SIG-M5 treated with dmso at 0.1 percent for 504 hours (cell line): ENCODE results near the gene APP.
A peak's percentile ranks its signal among the peaks of the same experiment; 100 is the strongest.
"Not testable (repeated sequence)": the region's sequence is repeated elsewhere in the genome, so short reads cannot be mapped to it uniquely, and the experiment has no call there.

Source experiments
- DNase-seq: peaks from one replicate; lab custom pipeline; 2025; ENCODE audit not compliant: unreplicated experiment; lab: John Stamatoyannopoulos, UW

Gene APP

DNA sequence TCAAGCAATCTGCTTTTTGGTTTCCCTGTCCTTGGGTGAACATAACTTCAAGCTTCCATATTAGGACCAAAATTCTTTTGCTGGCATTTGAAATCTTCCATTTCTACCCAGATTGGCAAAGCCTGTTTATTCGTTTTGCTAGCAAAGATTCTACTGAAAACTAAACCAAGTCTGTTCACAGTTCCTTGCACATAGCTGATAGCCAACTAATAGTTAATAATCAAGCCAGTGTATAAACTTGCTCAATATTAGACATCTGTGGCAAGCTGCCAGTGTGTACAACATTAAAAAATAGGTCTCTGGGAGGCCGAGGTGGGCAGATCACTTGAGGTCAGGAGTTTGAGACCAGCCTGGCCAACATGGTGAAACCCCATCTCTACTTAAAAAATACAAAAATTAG, 6.3 kb downstream of the APP start:
- DNase-seq, result no peak

DNA sequence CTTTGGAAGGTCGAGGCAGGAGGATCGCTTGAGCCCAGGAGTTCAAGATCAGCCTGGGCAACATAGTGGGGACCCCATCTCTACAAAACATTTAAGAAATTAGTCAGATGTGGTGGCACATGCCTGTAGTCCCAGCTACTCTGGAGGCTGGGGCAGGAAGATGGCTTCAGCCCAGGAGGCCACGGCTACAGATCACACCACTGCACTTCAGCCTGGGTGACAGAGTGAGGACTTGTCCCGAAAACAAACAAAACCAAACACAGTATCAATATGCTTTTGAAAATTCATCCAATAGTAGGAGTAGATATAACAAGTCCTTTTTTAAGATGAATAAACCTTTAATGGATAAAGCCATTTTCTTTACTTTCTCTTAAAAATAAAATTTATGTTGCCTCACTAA, 8.5 kb downstream of the APP start:
- DNase-seq, result no peak

DNA sequence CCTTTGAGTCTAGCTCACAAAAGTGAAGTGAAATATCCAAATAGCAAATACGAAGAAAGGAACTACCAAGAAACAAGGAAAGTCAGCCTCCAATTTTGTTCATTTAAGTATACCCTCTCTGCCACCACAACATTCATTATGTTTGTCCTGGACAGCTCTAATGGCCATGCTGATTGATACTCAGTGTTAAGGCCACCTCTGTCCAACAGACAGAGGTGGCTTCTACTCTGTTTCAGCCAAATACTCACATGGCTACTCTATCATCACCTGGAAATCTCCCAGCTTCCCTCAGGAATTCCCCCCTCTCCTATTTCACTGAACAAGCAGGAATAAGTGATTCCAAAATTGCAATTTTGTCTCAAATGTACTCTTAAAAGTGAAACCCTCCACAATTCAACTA, 10.7 kb downstream of the APP start:
- DNase-seq, result no peak

DNA sequence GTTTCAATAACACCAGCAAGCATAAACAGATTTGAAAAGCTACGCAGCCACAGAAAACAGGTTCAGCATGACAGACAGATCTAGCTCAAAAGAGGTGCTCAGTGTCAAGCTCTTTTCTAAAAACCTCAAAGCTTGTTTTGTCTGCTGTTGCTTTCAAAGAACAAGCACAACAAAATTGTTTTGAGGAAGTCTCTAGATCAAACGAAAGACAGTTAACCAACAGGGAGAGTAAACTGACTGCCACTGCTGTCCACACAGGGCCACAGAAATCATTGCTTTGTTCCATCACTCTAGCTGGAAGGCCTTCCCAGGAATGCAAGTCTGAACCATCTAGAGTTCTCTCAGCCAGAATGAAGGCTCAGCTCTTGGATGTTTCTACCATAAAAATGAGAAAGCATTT, 12.8 kb downstream of the APP start:
- DNase-seq, result no peak

DNA sequence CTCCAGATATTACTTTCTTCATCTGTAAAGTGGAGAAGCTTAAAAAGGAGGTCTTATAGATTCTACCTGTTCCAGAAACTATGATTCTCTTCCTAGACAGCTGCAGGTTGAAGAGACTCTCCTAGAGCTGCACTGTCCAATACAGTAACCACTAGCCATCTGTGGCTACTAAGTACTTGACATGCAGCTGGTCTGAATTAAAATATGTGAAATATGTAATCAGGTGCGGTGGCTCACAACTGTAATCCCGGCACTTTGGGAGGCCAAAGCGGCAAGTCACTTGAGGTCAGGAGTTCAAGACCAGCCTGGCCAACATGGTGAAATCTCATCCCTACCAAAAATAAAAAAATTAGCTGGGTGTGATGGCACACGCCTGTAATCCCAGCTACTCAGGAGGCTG, 15.8 kb downstream of the APP start:
- no peak for DNase-seq

DNA sequence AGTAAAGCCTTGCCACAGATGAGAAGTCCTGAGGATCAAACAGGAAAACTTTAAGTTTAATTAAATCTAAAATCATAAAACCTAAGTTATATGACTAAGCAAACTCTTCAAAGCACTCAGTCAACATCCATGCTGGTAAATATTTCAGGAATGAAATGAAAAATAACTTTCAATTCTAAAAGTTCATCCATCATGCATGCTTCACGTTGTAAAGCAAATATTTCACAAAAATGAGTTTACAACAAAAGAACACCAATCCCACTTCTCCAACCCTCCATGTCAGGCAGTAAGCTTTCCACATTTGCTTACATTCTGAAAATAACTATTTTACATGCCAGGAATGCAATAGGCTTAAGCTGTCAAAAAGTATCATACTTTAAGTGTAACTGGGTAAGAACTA, 16.8 kb downstream of the APP start:
- no peak for DNase-seq

DNA sequence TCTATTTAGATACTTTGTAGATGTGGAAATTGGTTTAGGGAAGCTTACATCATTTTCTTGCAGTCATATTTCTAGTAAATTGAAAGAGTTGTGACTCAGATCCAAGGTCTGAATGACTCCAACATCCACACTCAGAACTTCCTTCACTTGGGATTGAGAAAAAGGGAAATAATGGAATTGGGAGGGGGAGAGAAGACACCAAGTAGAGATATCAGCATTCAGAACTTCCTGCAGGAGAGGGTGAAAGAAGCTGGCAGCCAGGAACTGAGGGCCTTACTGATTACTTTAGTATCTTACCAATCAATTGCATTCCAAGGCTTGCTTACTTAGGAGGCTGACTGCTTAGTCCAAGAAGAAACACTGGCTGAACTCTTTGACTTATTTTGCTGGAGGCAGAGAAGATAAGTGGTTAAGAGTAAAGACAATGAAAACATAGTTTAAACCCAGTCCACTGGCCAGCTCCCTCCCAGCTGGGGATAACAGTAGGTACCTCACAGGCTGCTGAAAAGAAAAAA, 21.7 kb downstream of the APP start:
- no peak for DNase-seq

DNA sequence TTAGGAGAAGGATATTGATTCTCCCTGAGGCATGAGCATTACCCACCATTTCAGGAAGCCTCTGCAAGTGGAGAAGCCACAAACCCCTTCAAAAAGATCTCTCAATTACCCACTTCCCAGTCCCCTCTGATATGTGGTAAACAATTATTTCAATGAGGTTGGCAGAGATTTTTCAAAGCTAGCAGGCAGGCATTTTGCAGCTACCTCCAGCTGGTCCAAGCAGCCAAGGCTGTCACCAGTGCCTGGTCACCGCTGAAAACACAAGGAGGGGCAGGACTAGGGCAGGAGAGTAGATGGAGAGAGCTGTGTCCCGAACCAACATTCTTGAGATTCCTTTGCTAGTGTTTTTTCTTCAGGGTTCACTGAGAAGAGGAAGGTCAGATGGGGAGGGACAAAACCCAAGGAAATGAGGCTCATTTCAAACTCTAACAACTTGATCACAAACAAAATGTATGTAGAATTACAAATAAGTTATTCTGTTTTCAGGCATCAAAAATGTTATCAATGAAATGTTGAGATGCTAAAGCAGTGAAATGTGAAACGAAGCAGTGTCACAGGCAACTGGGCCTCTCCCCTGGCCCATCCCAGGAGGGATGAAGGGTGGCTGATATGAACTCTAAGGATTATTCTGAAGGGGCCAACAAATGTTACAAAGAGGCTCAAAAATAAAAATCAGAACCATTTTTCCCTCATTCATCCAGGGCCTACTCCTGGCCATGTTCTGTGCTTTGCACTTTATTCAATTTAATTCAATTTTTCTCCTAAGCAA, 22.3 kb downstream of the APP start:
- no peak for DNase-seq

DNA sequence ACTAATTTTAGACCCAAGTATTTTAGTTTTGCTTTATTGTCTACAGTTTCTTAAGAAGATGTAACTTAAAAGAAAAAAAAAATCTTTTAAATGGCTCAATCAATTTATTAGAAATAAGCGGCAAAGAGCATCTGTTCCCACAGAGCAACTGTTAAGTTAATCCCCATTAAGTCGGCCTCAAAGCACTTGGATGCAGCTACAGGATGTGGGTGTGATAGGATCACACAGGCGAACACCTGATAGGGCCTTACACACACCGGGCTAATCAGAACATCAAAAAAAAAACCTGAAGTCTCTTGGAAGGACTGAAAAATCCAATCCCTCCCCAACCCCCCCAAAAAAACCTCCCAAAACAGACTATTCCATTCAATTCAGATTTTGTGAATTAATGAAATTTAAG, 23.0 kb downstream of the APP start:
- DNase-seq, result no peak

DNA sequence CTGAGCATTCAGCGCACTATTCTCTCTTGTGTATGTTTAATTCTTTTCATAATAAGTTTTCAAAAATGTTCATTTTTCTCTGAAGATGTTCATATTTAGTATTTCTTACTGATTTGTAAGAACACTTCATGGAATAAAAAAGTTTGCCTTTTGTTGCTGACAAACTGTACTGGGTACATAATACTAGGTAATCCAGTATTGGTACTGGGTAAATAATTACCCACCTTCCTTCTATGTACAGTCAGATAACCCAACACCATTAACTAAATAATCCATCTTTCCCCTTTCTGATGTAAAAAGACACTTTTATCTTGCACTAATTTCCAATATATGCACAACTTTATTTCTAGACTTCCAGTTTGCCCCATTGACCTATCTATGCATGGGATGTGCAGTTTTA, 23.9 kb downstream of the APP start:
- DNase-seq, result no peak

DNA sequence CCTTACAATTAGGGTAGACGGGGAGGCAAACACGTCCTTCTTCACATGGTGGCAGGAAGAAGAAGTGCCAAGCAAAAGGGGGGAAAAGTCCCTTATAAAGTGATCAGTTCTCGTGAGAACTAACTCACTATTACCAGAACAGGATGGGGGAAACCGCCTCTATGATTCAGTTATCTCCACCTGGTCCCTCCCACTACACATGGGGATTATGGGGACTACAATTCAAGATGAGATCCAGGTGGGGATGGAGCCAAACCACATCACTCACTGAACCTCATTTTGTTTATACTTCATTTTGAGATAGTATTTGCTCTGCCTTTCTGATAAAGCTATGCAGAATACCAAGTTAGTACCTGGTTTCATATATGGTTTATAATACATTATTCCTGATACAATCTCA, 26.5 kb downstream of the APP start:
- no peak for DNase-seq

DNA sequence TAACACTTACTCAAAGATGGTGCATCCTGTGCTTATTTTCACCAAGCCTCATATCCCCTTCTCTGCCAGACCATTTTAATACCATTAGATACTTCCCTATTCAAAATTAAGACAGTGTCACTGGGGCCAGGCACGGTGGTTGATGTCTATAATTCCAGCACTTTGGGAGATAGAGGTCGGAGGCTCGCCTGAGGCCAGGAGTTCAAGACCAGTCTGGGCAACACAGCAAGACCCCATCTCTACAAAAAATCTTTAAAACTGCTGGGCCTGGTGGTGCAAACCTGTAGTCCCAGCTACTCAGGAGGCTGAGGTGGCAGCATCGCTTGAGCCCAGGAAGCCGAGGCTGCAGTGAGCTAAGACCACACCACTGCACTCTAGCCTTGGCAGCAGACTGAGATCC, 28.2 kb downstream of the APP start:
- DNase-seq, result no peak

DNA sequence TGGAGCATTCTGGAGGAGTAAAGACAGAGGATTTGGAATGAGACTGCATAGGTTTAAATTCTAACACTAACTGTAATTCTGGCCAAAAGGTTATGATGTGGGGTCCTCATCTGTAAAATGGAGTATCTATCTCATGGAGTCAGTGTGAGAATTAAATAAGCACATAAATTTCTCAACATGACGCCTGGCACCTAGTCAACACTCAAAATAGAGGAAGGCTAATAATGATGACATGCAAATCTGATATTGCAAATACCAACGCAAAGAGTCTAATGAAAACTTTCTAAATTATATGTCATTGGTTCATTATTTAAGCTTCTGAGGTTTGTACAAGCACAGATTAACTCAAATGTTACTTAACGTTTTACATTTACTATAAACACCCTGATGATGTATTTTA, 29.6 kb downstream of the APP start:
- no peak for DNase-seq

DNA sequence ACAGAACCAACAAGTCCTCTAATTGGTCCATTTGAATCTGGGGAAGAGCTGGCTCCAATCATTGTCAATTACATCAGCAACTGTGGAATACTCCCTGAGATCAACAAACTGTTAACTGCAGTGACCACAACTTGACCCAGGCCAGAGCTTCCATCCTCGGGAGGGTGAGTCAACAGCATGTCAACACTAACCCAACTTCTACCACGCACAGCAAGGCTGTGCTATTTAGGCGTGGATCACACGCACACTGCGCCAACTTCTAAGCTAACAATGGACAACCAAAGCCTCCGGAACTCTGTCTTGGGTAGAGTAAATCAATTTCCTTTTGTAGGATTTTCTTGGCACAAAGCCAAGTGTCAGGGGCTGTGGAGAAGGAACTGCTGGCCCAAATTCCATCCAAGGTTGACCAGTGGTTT, 30.4 kb downstream of the APP start:
- DNase-seq, result peak; percentile 47

DNA sequence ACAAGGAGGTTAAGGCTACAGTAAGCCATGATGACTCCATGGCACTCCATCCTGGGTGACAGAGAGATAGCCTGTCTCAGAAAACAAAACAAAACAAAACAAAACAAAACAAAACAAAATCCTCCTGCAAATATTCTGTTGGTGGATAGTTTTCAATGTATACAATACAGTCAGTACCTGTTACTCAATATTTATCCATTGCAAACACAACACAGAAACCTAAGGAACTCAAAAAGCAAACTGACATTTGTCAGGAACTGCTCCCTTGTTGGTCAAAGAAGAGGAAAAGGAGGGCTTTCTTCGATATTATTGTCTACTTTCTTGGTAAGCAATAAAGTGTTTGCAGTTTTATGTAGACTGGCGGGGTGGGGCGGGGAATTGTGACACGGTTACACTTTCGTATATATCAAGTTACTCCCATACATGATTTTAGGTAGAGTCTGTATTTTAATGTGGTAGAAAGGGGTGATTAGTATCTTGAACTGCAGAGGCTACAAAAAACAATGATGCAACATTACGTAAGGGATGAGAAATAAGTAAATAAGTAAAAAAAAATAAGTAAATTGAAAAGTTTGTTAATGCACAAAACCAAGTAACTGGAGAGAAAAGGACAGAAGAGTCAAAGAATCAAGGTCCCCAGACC, 31.8 kb downstream of the APP start:
- DNase-seq, result no peak

DNA sequence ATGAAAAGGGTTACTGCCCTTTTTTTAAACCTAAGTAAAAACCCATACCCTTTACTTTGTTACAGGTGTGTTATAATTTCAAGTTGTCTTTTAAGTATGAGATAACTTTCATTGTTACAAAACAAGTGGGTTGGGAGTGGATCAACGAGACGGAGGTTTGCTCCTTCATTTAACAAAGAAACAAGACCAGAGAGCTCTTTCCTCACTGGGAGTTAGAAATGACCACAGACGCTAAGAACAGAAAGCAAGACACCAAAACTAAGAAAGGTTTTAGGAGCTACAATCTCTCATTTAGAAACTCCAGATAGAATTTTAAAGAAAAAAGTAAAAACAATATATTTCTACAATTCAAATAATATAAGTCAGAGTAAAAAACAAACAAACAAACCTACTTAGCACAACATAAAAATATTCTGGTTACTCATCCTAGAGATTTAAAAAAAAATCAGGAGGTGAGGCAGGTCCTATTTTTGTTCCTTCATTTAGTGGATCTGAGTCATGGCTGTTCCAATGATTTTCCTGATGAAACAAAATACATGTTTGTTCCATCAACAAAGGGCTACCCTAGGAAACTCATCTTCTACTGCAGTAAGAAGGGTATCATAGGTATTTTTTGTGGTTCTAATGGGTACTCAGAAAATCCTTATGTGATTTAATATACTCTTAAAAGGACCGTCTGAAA, 33.0 kb downstream of the APP start:
- no peak for DNase-seq

DNA sequence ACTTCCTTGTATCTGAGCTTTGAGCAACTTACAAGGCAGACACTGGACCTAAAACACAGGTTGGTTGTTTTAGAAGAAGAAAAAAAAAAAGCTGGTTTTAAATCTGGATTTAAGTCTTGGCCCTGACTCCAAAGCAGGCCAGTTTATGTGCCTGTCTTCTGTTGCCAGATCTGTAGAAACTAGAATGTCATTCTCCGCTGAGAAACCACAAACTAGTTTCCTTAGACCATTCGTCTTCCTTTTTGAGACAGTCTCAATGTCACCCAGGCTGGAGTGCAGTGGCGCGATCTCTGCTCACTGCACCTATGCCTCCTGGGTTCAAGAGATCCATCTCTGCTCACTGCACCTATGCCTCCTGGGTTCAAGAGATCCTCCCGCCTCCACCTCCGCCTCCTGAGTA, 33.9 kb downstream of the APP start:
- DNase-seq, result no peak

DNA sequence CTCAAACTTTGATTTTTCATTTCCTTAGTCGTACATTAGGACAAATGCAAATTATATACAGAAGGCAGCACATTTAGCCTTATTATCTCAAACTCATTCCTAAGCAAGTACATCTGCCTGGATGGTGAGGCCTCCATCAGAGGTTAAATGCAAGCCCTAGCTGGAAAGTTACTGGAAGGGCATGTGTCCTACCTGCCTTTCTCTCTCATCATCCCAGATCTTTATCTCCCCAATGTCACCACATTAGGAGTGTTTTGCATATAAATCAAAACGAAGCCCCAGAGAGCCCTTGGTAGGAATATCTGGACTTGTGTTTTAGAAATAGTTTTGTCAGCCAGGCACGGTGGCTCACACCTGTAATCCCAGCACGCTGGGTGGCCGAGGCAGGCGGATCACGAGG, 35.0 kb downstream of the APP start:
- DNase-seq, result no peak

DNA sequence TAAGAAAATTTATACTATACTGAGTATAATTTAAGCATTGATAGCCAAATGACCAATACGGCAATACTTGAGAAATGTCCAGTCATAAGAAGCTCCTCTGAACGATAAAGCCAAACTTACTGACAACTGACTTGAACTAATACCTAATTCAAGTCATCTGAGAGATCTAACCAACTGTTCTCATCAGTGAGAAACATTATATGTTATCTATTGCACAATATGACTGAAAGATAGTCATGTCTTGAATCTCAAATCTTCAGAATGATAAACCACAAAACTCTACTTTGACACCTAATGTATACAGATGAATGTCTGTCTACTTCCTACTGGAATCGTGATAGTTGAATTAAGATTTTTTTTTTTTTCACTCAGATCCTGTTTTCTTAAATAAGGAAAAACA, 39.0 kb downstream of the APP start:
- no peak for DNase-seq

DNA sequence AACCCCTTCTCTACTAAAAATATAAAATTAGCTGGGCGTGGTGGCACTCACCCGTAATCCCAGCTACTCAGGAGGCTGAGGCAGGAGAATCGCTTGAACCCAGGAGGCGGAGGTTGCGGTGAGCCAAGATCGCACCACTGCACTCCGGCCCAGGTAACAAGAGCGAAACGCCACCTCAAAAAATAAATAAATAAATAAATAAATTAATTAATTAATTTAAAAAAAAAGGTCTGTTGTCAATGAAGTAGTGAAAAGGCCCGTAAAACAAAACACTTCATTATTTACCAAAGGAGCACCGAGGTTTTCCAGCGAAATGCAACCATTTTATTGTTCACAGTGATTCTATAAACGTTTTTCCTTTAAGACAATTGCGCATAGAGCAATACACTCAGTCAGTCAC, 39.5 kb downstream of the APP start:
- not testable (repeated sequence) for DNase-seq

DNA sequence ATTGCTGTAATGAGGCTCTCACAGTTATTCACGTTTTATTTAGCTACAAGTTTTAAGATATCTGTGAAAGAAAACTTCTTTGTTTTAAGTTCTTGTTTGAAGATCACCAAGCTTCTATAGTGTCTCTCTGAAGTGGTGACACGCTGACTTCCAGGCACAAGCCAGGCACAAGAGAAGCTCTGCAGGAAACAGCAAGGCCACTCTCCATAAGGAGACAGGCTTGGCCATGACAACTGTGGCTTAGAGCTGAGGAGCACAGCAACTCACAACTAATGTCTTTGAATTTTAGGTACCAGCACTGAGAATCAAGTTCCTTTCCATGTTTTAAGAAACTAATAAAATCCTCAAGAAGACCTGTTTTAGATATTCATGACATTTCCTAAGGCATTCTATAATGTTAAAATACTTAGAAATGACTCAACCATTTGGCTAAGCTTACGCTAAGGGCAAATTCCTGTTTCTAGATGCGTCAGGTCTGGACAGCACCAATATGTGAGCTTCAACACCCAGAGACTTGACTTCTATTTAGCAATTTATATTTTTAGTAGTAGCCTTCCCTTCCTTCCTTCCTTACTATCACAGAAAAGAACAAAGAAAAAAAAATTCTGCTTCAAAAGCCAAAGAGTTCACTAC, 40.2 kb downstream of the APP start:
- peak; percentile 38 for DNase-seq

DNA sequence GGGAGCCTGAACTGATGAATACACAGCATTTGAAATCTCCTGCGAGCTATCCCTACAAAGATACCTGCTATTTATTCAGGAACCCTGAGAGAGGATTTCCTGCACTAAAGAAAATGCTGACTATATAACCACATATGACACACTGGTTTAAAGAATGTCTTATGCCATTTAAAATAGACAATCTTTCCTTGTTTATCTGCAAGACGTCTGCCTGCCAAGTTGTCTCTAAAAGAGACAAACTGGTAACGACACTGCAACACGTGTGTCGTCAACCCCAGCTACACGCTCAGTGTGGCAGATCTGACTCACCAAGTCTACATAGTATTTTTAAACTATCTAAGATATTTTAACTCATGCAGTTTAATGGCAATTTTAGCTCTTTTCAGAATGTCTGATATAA, 42.7 kb downstream of the APP start:
- DNase-seq, result no peak
